ENCODE data around the gene NELL1. TPM values are rescaled to one million over a fixed set of nuclear protein-coding genes. Genes with fewer than 3 reads are reported as not detected.

NELL1 gene
- total RNA-seq, 1 donor from 2014 or later: not detected

GRCh38 chr11:20926799-20927540, 257.6 kb downstream of the NELL1 start:
- DNase-seq (ENCODE audit: low spot score): no peak
- intact Hi-C loops (cut with DNase I): no loop called here

- no peak for DNase-seq (ENCODE audit: low spot score)
- intact Hi-C loops (cut with DNase I): no loop called here
Measured at GRCh38 chr11:20931029-20931428, 261.6 kb downstream of the NELL1 start.

DNA sequence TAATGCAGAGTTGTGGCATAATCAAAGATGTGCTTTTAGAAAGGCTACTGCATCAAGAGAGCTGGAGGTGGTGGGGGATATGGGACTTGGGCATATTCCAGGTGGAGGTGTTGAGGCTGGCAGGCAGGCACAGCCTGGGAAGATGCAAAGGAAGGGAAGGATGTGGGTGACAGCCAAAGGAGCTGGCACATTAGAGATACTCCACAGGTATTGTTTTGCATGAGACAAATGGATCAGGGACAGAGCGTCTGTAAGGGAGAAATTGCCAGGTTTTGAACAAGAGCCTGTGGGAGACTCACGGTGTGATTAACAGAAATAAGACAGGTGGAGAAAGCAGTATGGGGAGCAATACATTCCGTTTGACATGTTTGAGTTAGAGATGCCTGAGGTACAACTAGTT, 263.7 kb downstream of the NELL1 start:
- intact Hi-C loops (cut with DNase I): no loop called here
- DNase-seq (ENCODE audit: low spot score): no peak

DNA sequence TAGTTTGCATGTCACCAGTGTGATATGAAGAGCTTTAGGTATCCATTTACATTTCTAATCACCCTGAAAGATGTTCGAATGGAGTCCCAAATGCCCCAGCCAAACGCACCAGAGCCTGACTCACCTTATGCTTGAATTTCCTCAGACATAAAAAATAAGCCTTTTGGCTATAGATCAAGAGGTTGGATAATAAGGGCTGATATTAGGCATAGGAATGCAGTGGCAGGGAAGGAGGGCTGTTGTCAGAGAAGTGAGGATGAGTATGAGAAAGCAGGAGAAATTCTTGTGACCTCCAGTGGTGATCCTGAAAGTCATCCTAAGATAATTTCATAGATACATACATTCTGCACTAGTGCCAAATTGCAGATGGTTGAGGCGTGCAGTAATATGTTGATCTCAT, 264.6 kb downstream of the NELL1 start:
- intact Hi-C loops (cut with DNase I): no loop called here
- no peak for DNase-seq (ENCODE audit: low spot score)

DNA sequence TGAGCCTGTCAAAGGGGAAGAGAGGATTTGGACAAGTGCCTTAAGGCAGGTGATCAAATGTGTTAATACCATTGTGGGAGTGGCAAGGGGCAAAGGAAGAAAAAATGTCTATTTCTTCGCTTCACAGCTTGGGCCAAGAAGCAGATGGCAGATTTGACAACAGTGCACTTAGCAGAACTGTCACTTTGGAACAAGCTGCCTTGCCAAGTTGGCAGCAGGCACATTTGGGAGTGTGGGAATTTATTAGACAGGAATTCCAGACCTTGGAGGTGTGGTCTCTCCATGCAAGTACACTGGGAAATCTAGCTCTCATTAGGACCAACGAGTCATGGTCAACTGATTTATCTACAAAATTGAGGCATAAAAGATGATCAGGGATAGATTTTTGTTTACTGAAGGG, 265.1 kb downstream of the NELL1 start:
- intact Hi-C loops (cut with DNase I): no loop called here
- DNase-seq (ENCODE audit: low spot score): no peak

- DNase-seq (ENCODE audit: low spot score): no peak
- intact Hi-C loops (cut with DNase I): no loop called here
Measured at GRCh38 chr11:20937826-20938225, 268.4 kb downstream of the NELL1 start.

- intact Hi-C loops (cut with DNase I): no loop called here
- DNase-seq (ENCODE audit: low spot score): no peak
Measured at GRCh38 chr11:20949585-20949984, 280.2 kb downstream of the NELL1 start.

GRCh38 chr11:20962581-20962980, 293.2 kb downstream of the NELL1 start:
- intact Hi-C loops (cut with DNase I): no loop called here
- DNase-seq (ENCODE audit: low spot score): no peak

GRCh38 chr11:20963596-20963995, 294.2 kb downstream of the NELL1 start:
- intact Hi-C loops (cut with DNase I): no loop called here
- no peak for DNase-seq (ENCODE audit: low spot score)

GRCh38 chr11:20964985-20965384, 295.6 kb downstream of the NELL1 start:
- intact Hi-C loops (cut with DNase I): no loop called here

GRCh38 chr11:20966489-20966888, 297.1 kb downstream of the NELL1 start:
- intact Hi-C loops (cut with DNase I): no loop called here
- no peak for DNase-seq (ENCODE audit: low spot score)

More at GRCh38 chr11:20964985-20965384, 295.6 kb downstream of the NELL1 start:
- DNase-seq (ENCODE audit: low spot score): no peak

DNA sequence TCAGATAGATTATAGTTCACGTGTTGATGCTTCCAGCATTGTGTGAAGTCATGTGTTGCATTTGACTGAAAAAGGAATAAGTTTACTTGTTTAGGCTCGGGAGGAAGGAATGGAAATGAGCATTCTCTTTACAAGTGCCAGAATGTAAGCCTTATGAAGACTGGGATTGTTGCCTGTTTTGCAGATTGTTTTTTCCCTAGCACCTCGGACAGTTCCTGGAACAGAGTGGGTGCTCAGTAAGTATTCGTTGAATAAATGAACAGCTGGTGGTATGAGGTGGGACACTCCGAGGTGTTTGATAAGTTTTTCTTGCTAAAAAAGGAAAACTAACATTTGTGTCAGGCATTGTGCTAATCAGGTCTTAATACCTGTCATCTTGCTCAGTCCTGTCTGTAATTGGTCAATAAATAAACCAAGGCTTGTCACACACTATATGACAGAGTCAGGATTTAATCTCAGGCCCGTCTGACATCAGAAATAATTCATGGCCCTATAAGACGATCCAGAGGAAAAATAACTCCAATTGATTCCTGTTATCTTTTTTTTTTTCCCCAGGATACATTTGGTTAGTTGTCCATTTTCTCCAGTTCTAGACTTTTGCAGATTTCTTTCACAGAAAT, 304.7 kb downstream of the NELL1 start:
- intact Hi-C loops (cut with DNase I): no loop called here

GRCh38 chr11:20980736-20981135, 311.4 kb downstream of the NELL1 start:
- no peak for DNase-seq (ENCODE audit: low spot score)
- intact Hi-C loops (cut with DNase I): no loop called here

More for the DNA sequence above, 304.7 kb downstream of the NELL1 start:
- DNase-seq (ENCODE audit: low spot score): no peak

GRCh38 chr11:20990447-20990846, 321.1 kb downstream of the NELL1 start:
- no peak for DNase-seq (ENCODE audit: low spot score)
- intact Hi-C loops (cut with DNase I): no loop called here

DNA sequence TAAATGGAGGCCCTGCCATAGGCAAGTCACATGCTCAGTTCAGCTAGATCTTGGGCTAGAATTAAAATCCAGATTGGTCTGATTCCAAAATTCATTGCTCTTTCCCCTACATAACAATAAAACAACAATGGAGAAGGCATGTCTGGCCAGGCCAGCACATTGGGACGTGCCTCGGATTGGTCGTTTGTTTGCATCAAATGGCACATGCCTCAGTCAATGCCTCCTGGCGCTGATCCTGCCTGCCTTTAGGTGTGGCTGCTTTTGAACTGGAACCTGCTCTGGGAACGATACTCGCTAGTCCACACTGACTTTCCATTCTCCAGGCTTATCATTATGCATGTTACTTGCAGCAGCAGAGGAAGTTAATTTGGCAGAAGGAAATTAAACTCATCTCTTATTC, 322.1 kb downstream of the NELL1 start:
- intact Hi-C loops (cut with DNase I): no loop called here
- no peak for DNase-seq (ENCODE audit: low spot score)

- intact Hi-C loops (cut with DNase I): no loop called here
- DNase-seq (ENCODE audit: low spot score): no peak
Measured at GRCh38 chr11:21007297-21007696, 337.9 kb downstream of the NELL1 start.

DNA sequence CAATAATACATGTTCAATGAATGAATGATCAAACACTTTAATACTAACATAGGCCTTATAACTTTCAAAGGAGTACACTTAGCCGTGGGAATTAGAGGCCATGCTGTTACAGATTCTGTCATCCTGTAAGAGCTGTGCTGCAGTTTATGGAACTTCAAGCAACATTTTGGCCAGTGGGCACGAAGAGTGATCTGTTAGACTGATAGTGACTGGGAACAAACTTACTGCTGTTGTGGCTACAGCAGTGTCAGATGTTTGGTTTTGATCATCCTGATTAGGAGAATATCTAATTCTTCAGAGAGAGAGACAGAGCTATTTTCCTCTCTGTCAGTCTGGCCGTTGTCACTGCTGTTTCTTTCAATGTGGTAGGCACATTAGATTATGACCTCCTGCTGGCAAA, 348.9 kb downstream of the NELL1 start:
- DNase-seq (ENCODE audit: low spot score): no peak
- intact Hi-C loops (cut with DNase I): no loop called here

DNA sequence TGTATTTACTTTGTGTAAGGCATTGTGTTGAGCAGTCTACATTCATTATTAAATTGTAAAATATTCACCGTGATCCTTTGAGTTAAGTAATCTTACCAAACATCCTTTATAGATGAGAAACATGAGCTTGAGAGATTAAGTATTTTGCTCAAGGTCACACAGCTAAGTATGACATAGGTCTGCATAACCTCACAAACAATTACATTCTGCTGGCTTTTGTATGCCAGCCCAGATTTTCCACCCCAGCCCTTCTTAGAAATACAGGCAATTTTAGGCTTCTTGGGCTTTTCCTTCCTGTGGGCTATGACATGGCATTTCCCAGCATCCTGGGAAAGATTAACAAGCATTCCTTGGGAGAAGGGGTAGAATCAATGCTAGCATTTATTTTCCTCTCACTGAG, 357.3 kb downstream of the NELL1 start:
- DNase-seq (ENCODE audit: low spot score): no peak
- intact Hi-C loops (cut with DNase I): no loop called here

- no peak for DNase-seq (ENCODE audit: low spot score)
- intact Hi-C loops (cut with DNase I): no loop called here
Measured at GRCh38 chr11:21037850-21038249, 368.5 kb downstream of the NELL1 start.

DNA sequence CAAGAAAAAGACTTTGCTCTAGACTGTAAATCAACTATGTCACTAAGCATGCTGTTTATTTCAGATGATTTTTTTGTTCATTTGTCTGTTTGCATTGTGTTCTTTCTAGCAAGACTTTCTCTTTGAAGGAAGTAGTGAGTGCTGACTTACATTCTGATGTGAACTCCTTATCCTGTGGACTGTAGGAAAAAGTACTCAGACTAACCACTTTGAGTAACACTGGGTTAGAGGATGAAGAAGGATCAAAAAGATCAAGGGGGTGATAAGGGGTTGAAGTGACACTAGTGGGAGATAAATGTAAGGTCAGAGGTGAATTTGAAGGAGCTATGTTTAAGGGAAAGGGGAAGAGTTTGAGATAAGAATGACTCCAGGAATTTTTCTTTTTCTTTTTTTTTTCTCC, 369.4 kb downstream of the NELL1 start:
- DNase-seq (ENCODE audit: low spot score): no peak
- intact Hi-C loops (cut with DNase I): no loop called here

DNA sequence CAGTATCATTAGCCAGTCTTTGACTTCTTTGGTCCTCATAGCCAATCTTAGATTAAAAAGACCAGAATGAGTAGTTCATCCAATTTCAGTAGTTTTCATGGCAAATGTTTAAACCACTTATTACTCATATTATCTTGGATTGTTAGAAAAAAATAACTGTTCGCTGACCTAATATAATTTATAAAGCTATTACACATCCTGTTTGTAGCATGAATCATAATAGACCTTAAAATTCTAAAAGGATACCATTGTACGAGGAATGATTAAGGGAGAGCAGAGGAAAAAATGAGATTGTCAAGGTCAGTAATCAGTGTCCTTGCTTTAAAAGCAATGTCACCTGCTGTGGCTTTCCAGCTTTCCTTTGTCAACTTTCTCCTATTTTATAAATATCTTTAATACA, 371.2 kb downstream of the NELL1 start:
- no peak for DNase-seq (ENCODE audit: low spot score)
- intact Hi-C loops (cut with DNase I): no loop called here

Measured in cardiac septum (tissue), 1 donor.